Head of caudate nucleus (tissue), 42 donors: ENCODE measurements around the gene ATG2B.
A peak's percentile ranks its signal among the peaks of the same experiment; 100 is the strongest.

ENCODE experiments used
- DNase-seq, 42 donors: peaks; one replicate each; pipeline versions ENCODE4 v3.0.0 to v3.0.0-alpha.2; 2020 to 2021; ENCODE audit warnings: mixed read lengths in 7 of 42
- intact Hi-C: fragments of 100-400 bp; cut with DNase I; formaldehyde crosslinking; loops from one replicate; pipeline ENCODE4 v1.15.0; 2022

The ATG2B gene

GRCh38 chr14:96263347-96264199 lies 99.6 kb downstream of the ATG2B start:
- intact Hi-C loops, result no loop called here
- DNase-seq, result no peak

- intact Hi-C loops, result no loop called here
- DNase-seq, result no peak
These were observed 101.1 kb downstream of the ATG2B start for GRCh38 chr14:96261772-96262655.

GRCh38 chr14:96261053-96261452 lies 102.1 kb downstream of the ATG2B start:
- DNase-seq, result no peak
- intact Hi-C loops, result no loop called here

GRCh38 chr14:96260341-96260821 lies 102.8 kb downstream of the ATG2B start:
- no peak for DNase-seq
- intact Hi-C loops, result no loop called here

- intact Hi-C loops, result no loop called here
- DNase-seq, result no peak
These were observed 105.2 kb downstream of the ATG2B start for GRCh38 chr14:96257900-96258299.

GRCh38 chr14:96257056-96257455 lies 106.1 kb downstream of the ATG2B start:
- no peak for DNase-seq

GRCh38 chr14:96256407-96256806 lies 106.7 kb downstream of the ATG2B start:
- DNase-seq, result no peak
- intact Hi-C loops, result no loop called here

More at GRCh38 chr14:96257056-96257455, 106.1 kb downstream of the ATG2B start:
- intact Hi-C loops, result no loop called here

- no peak for DNase-seq
- intact Hi-C loops, result no loop called here
These were observed 107.4 kb downstream of the ATG2B start, which contains the start of gene BDKRB1 for GRCh38 chr14:96255501-96256366. Gene BDKRB1, plus strand, starts transcription at chr14:96256210. Its CDS starts 7,473 bp downstream, at chr14:96263683.

- intact Hi-C loops, result no loop called here
- no peak for DNase-seq
These were observed 108.5 kb downstream of the ATG2B start for GRCh38 chr14:96254687-96255086.

- intact Hi-C loops, result no loop called here
- no peak for DNase-seq
These were observed 110.1 kb downstream of the ATG2B start for GRCh38 chr14:96252999-96253539.

- intact Hi-C loops, result no loop called here
- DNase-seq, result no peak
These were observed 110.7 kb downstream of the ATG2B start for GRCh38 chr14:96252323-96252998.

- intact Hi-C loops, result no loop called here
- DNase-seq, result no peak
These were observed 111.4 kb downstream of the ATG2B start for GRCh38 chr14:96251656-96252155.

- intact Hi-C loops, result no loop called here
- no peak for DNase-seq
These were observed 112.7 kb downstream of the ATG2B start for GRCh38 chr14:96250485-96250884.

- intact Hi-C loops, result no loop called here
- DNase-seq, result no peak
These were observed 114.1 kb downstream of the ATG2B start for GRCh38 chr14:96249029-96249428.

GRCh38 chr14:96247031-96247430 lies 116.1 kb downstream of the ATG2B start:
- DNase-seq, result no peak
- intact Hi-C loops, result no loop called here

- DNase-seq, result peak in 4 of 42 donors; percentile 3 to 63 (median 7)
- intact Hi-C loops, result no loop called here
These were observed 116.6 kb downstream of the ATG2B start for GRCh38 chr14:96246539-96246847.

GRCh38 chr14:96245710-96246538 lies 117.2 kb downstream of the ATG2B start:
- no peak for DNase-seq
- intact Hi-C loops, result no loop called here
